Smooth muscle cell (in vitro differentiated cells): ENCODE results near the gene TSSK2. TPM values are rescaled to one million over a fixed set of nuclear protein-coding genes. Genes with fewer than 3 reads are reported as not detected.

ENCODE experiments used
- DNase-seq: peaks from one replicate; lab custom pipeline; 2025; ENCODE audit not compliant: unreplicated experiment; lab: John Stamatoyannopoulos, UW
- H2AFZ ChIP-seq: fragments of 200-600 bp; sonication (generic); 2 replicates; pipeline ENCODE4 v1.6.0; 2016; ENCODE audit warnings: antibody characterized with exemption, low read depth, mild to moderate bottlenecking
- H3F3A ChIP-seq: fragments of 200-600 bp; sonication (generic); 2 replicates; pipeline ENCODE4 v1.6.0; 2017; ENCODE audit warnings: antibody characterized with exemption, low read depth
- H3K27ac ChIP-seq: fragments of 200-600 bp; sonication (generic); 2 replicates; pipeline ENCODE4 v1.5.1; 2016; ENCODE audit warnings: low read depth, mild to moderate bottlenecking
- H3K27me3 ChIP-seq: fragments of 200-600 bp; sonication (generic); 2 replicates; pipeline ENCODE4 v1.6.1; 2016; ENCODE audit warnings: low read depth, mild to moderate bottlenecking
- H3K36me3 ChIP-seq: fragments of 200-600 bp; sonication (generic); 2 replicates; pipeline ENCODE4 v1.5.1; 2016; ENCODE audit warnings: low read depth
- H3K4me1 ChIP-seq: fragments of 200-600 bp; sonication (generic); 2 replicates; pipeline ENCODE4 v1.5.1; 2016; ENCODE audit warnings: low read depth
- H3K4me2 ChIP-seq: fragments of 200-600 bp; sonication (generic); 2 replicates; pipeline ENCODE4 v1.6.0; 2016; ENCODE audit warnings: mild to moderate bottlenecking
- H3K4me3 ChIP-seq: fragments of 200-600 bp; sonication (generic); 2 replicates; pipeline ENCODE4 v1.5.1; 2016; ENCODE audit warnings: mild to moderate bottlenecking
- H3K79me2 ChIP-seq: fragments of 200-600 bp; sonication (generic); 2 replicates; pipeline ENCODE4 v1.6.0; 2016; ENCODE audit warnings: low read depth, mild to moderate bottlenecking
- H3K9ac ChIP-seq: fragments of 200-600 bp; sonication (generic); 2 replicates; pipeline ENCODE4 v1.6.0; 2016; ENCODE audit warnings: low read depth
- H3K9me3 ChIP-seq: fragments of 200-600 bp; sonication (generic); replicated peaks from 2 replicates; pipeline ENCODE4 v1.5.1; 2016; ENCODE audit warnings: low read depth
- H4K20me1 ChIP-seq: fragments of 200-600 bp; sonication (generic); 2 replicates; pipeline ENCODE4 v1.6.0; 2016; ENCODE audit warnings: low read depth
- CTCF ChIP-seq: fragments of 200-600 bp; sonication (generic); IDR thresholded peaks from 2 replicates; pipeline ENCODE4 v1.5.1; 2017; ENCODE audit warnings: borderline replicate concordance, mild to moderate bottlenecking, antibody characterized with exemption; ENCODE audit not compliant: insufficient read depth, poor library complexity, severe bottlenecking
- WGBS: methylation state at CpG from one replicate; pipeline ENCODE4 v1.1.7; 2016; ENCODE audit warnings: low lambda C conversion rate; 5-methylcytosine and 5-hydroxymethylcytosine counted together
- polyA plus RNA-seq: library from polyadenylated mRNA; unstranded; fragments of >200 nt; fragmentation: Nextera tagmentation; extraction: Ambion mirVana; gene quantifications from 2 replicates; pipeline ENCODE4 v1.2.1, GENCODE V29; 2016
- total RNA-seq: library from RNA; depleted of rRNA; stranded (reverse); fragments of >200 nt; gene quantifications from 2 replicates; pipeline ENCODE4 v1.2.3, GENCODE V29; 2014

The TSSK2 gene
- total and polyA plus RNA-seq, 2 experiments from 2014 or later = not detected

- Histone ChIP-seq H3F3A (no peaks in the 10 kb centered on the region), H3K4me1 (peaks cover 7% of the 10 kb centered on the region), H3K9ac (no peak overlapping the region), H3K4me3 (no peak overlapping the region), H3K9me3 (no peaks in the 10 kb centered on the region), H2AFZ (no peak overlapping the region), H3K36me3 (no peaks in the 10 kb centered on the region), H3K27me3 (no peaks in the 10 kb centered on the region), H3K27ac (no peak overlapping the region), H3K4me2 (no peak overlapping the region), H3K79me2 (peaks cover 99% of the 10 kb centered on the region), H4K20me1 (peaks cover 100% of the 10 kb centered on the region)
- TF ChIP-seq CTCF = no peak
- 73% methylated on average over 4 of the region's 4 CpGs for WGBS
- no peak for DNase-seq
Observed at GRCh38 chr22:19115628-19116027, 15.5 kb upstream of the TSSK2 start.

- DNase-seq = no peak
- Histone ChIP-seq H3K9me3 (no peaks in the 10 kb centered on the region), H3K4me1 (peaks cover 6% of the 10 kb centered on the region), H3K27ac (no peak overlapping the region), H3K36me3 (no peaks in the 10 kb centered on the region), H2AFZ (no peak overlapping the region), H3K4me2 (no peak overlapping the region), H3F3A (no peaks in the 10 kb centered on the region), H3K4me3 (no peak overlapping the region), H4K20me1 (peaks cover 95% of the 10 kb centered on the region), H3K9ac (no peak overlapping the region), H3K79me2 (peaks cover 97% of the 10 kb centered on the region), H3K27me3 (no peaks in the 10 kb centered on the region)
- 95% methylated on average over 9 of the region's 9 CpGs for WGBS
- no peak for TF ChIP-seq CTCF
Observed at GRCh38 chr22:19117111-19117512, 14.0 kb upstream of the TSSK2 start.

- 99% methylated on average over 4 of the region's 4 CpGs for WGBS
- H3F3A ChIP-seq = no peaks in the 10 kb centered on the region
- no peaks in the 10 kb centered on the region for H3K36me3 ChIP-seq
- H3K79me2 ChIP-seq = peaks cover 84% of the 10 kb centered on the region
- no peak overlapping the region for H3K4me2 ChIP-seq
- H4K20me1 ChIP-seq = peaks cover 82% of the 10 kb centered on the region
- no peak overlapping the region for H2AFZ ChIP-seq
- TF ChIP-seq CTCF = no peak
- H3K27ac ChIP-seq = no peak overlapping the region
- no peaks in the 10 kb centered on the region for H3K9me3 ChIP-seq
- no peaks in the 10 kb centered on the region for H3K27me3 ChIP-seq
- no peak for DNase-seq
- H3K4me3 ChIP-seq = no peak overlapping the region
- H3K4me1 ChIP-seq = peaks cover 6% of the 10 kb centered on the region
- no peak overlapping the region for H3K9ac ChIP-seq
Observed at GRCh38 chr22:19118329-19118880, 12.7 kb upstream of the TSSK2 start.

- Histone ChIP-seq H3K4me3 (no peak overlapping the region), H2AFZ (no peak overlapping the region), H3K36me3 (no peaks in the 10 kb centered on the region), H3F3A (no peaks in the 10 kb centered on the region), H3K79me2 (peaks cover 68% of the 10 kb centered on the region), H3K27ac (peak overlapping the region; percentile 69), H3K4me1 (peaks cover 6% of the 10 kb centered on the region), H3K27me3 (no peaks in the 10 kb centered on the region), H3K4me2 (no peak overlapping the region), H3K9me3 (no peaks in the 10 kb centered on the region), H3K9ac (no peak overlapping the region), H4K20me1 (peaks cover 66% of the 10 kb centered on the region)
- WGBS = 96% methylated on average over 8 of the region's 8 CpGs
- no peak for TF ChIP-seq CTCF
- no peak for DNase-seq
Observed at GRCh38 chr22:19119949-19120348, 11.2 kb upstream of the TSSK2 start.
